Mesendoderm (in vitro differentiated cells): ENCODE data around the gene DDX42.

Source experiments
- DNase-seq: peaks from one replicate; pipeline ENCODE4 v3.0.0; 2013
- H2AK5ac ChIP-seq: 2 replicates; pipeline ENCODE4 v1.6.1; 2013; ENCODE audit warnings: low read length, inconsistent platforms
- H2BK120ac ChIP-seq: 2 replicates; pipeline ENCODE4 v1.6.1; 2013; ENCODE audit warnings: low read depth, mild to moderate bottlenecking, low read length, moderate library complexity, mixed read lengths
- H2BK15ac ChIP-seq: replicated peaks from 2 replicates; pipeline ENCODE4 v1.6.1; 2013; ENCODE audit warnings: low read depth, mild to moderate bottlenecking, moderate library complexity
- H2BK5ac ChIP-seq: 2 replicates; pipeline ENCODE4 v1.6.1; 2013; ENCODE audit warnings: low read length, inconsistent platforms
- H3K18ac ChIP-seq: 2 replicates; pipeline ENCODE4 v1.6.1; 2013; ENCODE audit warnings: mild to moderate bottlenecking, low read length, mixed read lengths
- H3K23ac ChIP-seq: one replicate; pipeline ENCODE4 v1.6.1; 2013; ENCODE audit warnings: low read length
- H3K27ac ChIP-seq: 2 replicates; pipeline ENCODE4 v1.5.1; 2013; ENCODE audit warnings: low read depth, mild to moderate bottlenecking, inconsistent platforms, low read length, moderate library complexity
- H3K27me3 ChIP-seq: 2 replicates; pipeline ENCODE4 v1.6.1; 2013; ENCODE audit warnings: low read length, control low read depth, mild to moderate bottlenecking, inconsistent platforms; ENCODE audit not compliant: insufficient read depth, poor library complexity
- H3K36me3 ChIP-seq: 2 replicates; pipeline ENCODE4 v1.6.1; 2013; ENCODE audit warnings: low read length, inconsistent platforms; ENCODE audit not compliant: control insufficient read depth, insufficient read depth
- H3K4ac ChIP-seq: one replicate; pipeline ENCODE4 v1.6.1; 2013; ENCODE audit warnings: low read depth, mild to moderate bottlenecking, low read length, moderate library complexity
- H3K4me1 ChIP-seq: 2 replicates; pipeline ENCODE4 v1.6.1; 2013; ENCODE audit warnings: low read depth, low read length, inconsistent platforms; ENCODE audit not compliant: control insufficient read depth
- H3K4me2 ChIP-seq: 2 replicates; pipeline ENCODE4 v1.6.1; 2013; ENCODE audit warnings: low read length
- H3K4me3 ChIP-seq: 2 replicates; pipeline ENCODE4 v1.5.1; 2013; ENCODE audit warnings: mild to moderate bottlenecking, low read length
- H3K56ac ChIP-seq: one replicate; pipeline ENCODE4 v1.6.1; 2013; ENCODE audit warnings: low read length
- H3K79me1 ChIP-seq: 2 replicates; pipeline ENCODE4 v1.6.1; 2013; ENCODE audit warnings: low read length, inconsistent platforms
- H3K79me2 ChIP-seq: 2 replicates; pipeline ENCODE4 v1.6.1; 2013; ENCODE audit warnings: mild to moderate bottlenecking, low read length; ENCODE audit not compliant: control insufficient read depth, insufficient read depth
- H3K9ac ChIP-seq: 2 replicates; pipeline ENCODE4 v1.6.1; 2013; ENCODE audit warnings: low read length, inconsistent platforms
- H4K5ac ChIP-seq: one replicate; pipeline ENCODE4 v1.6.1; 2013; ENCODE audit warnings: low read length
- H4K8ac ChIP-seq: one replicate; pipeline ENCODE4 v1.6.1; 2013; ENCODE audit warnings: low read depth, mild to moderate bottlenecking, control low read depth, low read length, moderate library complexity
- whole genome bisulfite sequencing: extraction: QIAGEN DNeasy Blood & Tissue Kit; methylation state at CpG from one replicate; pipeline ENCODE4 v1.1.7; 2013; ENCODE audit warnings: low lambda C conversion rate, missing lambda C conversion rate; ENCODE audit not compliant: insufficient coverage; ENCODE audit errors: extremely low coverage; 5-methylcytosine and 5-hydroxymethylcytosine counted together

The DDX42 gene

DNA sequence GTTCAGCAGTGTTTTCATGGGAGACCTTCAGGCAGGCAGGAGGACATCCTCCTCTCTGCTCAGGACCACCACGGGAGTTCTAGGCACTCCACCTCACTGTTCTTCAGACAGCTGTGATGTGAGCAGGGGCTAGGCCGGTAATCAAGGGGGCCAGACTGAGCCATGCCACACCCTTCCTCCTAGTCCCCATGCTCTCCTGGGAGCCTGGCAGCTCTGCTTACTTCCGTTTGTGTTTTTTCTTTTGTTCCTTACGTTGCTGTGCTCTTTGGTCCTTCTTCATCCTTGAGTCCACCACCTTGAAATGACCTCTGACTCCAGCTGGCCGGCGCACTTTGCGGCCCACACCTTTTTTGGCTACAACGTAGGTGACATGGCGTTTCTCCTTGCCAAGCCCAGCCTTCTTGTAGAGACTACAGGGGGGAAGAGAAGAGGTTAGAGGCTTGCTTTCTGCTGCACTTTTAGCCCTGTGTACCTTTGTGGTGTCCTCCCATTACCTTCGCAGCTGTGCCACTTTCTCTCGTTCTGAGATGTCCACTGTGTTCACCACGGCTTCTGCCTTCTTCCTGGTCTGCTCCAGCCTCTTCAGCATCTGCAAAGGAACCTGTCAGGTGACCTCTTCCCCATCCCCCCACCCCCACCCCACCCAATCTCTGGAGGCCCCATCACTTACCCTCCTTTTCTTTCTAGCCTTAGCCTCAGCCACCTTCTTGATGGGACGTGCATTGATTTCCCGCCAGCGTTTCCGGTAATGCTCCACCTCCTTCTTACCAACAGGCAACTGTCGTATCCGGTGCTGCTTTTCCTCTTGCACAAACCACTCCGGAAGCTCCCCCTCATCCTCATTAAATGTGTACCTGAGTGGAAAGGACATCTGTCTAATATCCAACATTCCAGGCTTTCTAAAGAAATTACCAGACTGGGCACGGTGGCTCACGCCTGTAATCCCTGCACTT lies 45.9 kb downstream of the DDX42 start:
- Histone ChIP-seq H3K4me1 (no peaks in the 10 kb centered on the region), H2BK5ac (no peak overlapping the region), H2BK120ac (no peak overlapping the region), H3K79me1 (peaks cover 5% of the 10 kb centered on the region), H3K56ac (no peak overlapping the region), H4K5ac (no peak overlapping the region), H4K8ac (no peak overlapping the region), H3K18ac (no peak overlapping the region), H3K23ac (no peak overlapping the region), H3K27me3 (no peaks in the 10 kb centered on the region), H2AK5ac (no peak overlapping the region), H3K4me2 (no peak overlapping the region), H3K79me2 (no peaks in the 10 kb centered on the region), H3K4ac (no peak overlapping the region), H3K9ac (no peak overlapping the region), H2BK15ac (no peak overlapping the region), H3K36me3 (peaks cover 47% of the 10 kb centered on the region), H3K27ac (no peak overlapping the region), H3K4me3 (no peak overlapping the region)
- DNase-seq = no peak
- WGBS = no CpG with 5 or more reads among the region's 21 CpGs

DNA sequence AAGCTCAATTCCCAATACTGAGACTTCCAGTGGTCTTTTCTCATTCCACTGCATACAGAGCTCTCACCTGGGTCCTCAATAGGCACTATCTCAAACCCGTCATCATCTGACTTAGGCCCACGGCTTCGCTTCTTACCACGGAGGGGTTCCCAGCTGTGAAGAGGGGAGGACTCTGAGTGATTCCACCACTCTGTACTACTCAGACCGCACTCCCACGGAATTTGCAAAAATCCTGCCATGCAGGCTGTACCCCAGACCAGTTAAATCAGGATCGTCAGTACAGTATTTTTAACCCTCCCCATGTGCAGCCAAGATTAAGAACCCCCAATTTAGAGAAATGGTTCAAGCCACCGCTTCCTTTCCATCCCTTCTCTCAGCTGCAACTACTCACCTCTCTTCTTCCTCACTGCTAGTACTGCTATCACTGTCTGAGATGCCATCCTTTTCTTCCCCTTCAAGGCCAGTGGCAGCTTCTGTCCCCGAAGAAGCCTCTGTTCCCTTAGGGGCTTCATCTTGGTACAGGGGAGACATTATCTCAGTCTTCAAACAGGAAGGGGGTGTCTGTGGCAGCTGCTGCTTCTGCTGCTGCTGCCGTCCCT lies 47.1 kb downstream of the DDX42 start:
- peaks cover 12% of the 10 kb centered on the region for H3K79me1 ChIP-seq
- H4K8ac ChIP-seq = no peak overlapping the region
- no peak overlapping the region for H2BK5ac ChIP-seq
- peaks cover 10% of the 10 kb centered on the region for H3K79me2 ChIP-seq
- no peak overlapping the region for H3K4me3 ChIP-seq
- H4K5ac ChIP-seq = no peak overlapping the region
- no peak overlapping the region for H3K23ac ChIP-seq
- no peak overlapping the region for H2BK120ac ChIP-seq
- H3K56ac ChIP-seq = no peak overlapping the region
- no peak overlapping the region for H3K4ac ChIP-seq
- H3K4me1 ChIP-seq = no peaks in the 10 kb centered on the region
- no CpG with 5 or more reads among the region's 10 CpGs for WGBS
- no peak overlapping the region for H2BK15ac ChIP-seq
- no peak for DNase-seq
- H3K27ac ChIP-seq = no peak overlapping the region
- H3K9ac ChIP-seq = no peak overlapping the region
- no peak overlapping the region for H2AK5ac ChIP-seq
- no peak overlapping the region for H3K18ac ChIP-seq
- no peak overlapping the region for H3K4me2 ChIP-seq
- peaks cover 43% of the 10 kb centered on the region for H3K36me3 ChIP-seq
- no peaks in the 10 kb centered on the region for H3K27me3 ChIP-seq

DNA sequence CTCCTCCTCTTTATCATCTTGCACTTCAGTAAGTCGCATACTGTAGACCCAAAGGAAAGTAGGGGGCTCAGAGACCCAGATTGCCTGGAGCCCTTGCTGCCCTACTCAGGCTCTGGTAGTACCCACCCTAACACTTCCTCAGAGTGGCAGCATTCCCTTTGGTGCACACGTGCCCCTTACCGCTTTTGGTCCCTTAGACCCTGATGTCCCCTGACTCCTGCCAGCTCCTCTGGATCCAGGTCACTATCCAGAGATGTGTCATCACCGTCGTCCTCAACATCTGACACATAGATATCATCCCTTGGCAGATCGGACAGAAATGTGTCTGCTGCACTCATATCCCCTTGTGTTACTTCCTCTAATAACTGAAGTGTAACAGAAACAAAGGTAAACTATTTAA lies 47.8 kb downstream of the DDX42 start:
- no peak overlapping the region for H3K18ac ChIP-seq
- no peak overlapping the region for H3K23ac ChIP-seq
- H2BK5ac ChIP-seq = no peak overlapping the region
- H3K4me3 ChIP-seq = no peak overlapping the region
- no peak overlapping the region for H3K4me2 ChIP-seq
- no peak overlapping the region for H3K9ac ChIP-seq
- H2BK15ac ChIP-seq = no peak overlapping the region
- no CpG with 5 or more reads among the region's 6 CpGs for WGBS
- no peak overlapping the region for H2BK120ac ChIP-seq
- peaks cover 42% of the 10 kb centered on the region for H3K36me3 ChIP-seq
- no peak overlapping the region for H4K8ac ChIP-seq
- H2AK5ac ChIP-seq = no peak overlapping the region
- H3K79me1 ChIP-seq = peaks cover 12% of the 10 kb centered on the region
- no peak for DNase-seq
- H3K27ac ChIP-seq = no peak overlapping the region
- no peak overlapping the region for H3K56ac ChIP-seq
- no peak overlapping the region for H3K4ac ChIP-seq
- H3K79me2 ChIP-seq = peaks cover 15% of the 10 kb centered on the region
- H3K27me3 ChIP-seq = no peaks in the 10 kb centered on the region
- H4K5ac ChIP-seq = no peak overlapping the region
- H3K4me1 ChIP-seq = no peaks in the 10 kb centered on the region

DNA sequence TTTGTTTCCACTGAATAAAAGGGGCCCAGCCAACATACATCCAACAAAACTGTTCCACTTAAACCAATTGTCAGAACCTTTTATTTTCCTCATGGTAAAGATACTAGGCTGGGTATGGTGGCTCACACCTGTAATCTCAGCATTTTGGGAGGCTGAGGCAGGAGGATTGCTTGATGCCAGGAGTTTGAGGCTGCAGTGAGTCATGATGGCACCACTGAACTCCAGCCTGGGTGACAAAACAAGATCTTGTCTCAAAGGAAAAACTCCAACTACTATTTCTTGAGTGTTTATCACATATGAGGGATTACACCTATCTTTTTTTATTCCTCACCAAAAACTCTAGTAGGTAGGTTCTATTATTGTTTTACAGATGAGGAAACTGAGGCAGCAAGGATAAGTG lies 48.6 kb downstream of the DDX42 start:
- H3K79me1 ChIP-seq = peaks cover 11% of the 10 kb centered on the region
- no peaks in the 10 kb centered on the region for H3K27me3 ChIP-seq
- peaks cover 36% of the 10 kb centered on the region for H3K36me3 ChIP-seq
- no peak overlapping the region for H3K27ac ChIP-seq
- H2BK120ac ChIP-seq = no peak overlapping the region
- no peaks in the 10 kb centered on the region for H3K4me1 ChIP-seq
- H4K5ac ChIP-seq = no peak overlapping the region
- peaks cover 16% of the 10 kb centered on the region for H3K79me2 ChIP-seq
- H3K4me2 ChIP-seq = no peak overlapping the region
- no peak overlapping the region for H4K8ac ChIP-seq
- no peak overlapping the region for H2BK15ac ChIP-seq
- H3K18ac ChIP-seq = no peak overlapping the region
- H3K23ac ChIP-seq = no peak overlapping the region
- H3K56ac ChIP-seq = no peak overlapping the region
- no peak for DNase-seq
- H2BK5ac ChIP-seq = no peak overlapping the region
- H2AK5ac ChIP-seq = no peak overlapping the region
- no peak overlapping the region for H3K4me3 ChIP-seq
- no peak overlapping the region for H3K9ac ChIP-seq
- H3K4ac ChIP-seq = no peak overlapping the region

DNA sequence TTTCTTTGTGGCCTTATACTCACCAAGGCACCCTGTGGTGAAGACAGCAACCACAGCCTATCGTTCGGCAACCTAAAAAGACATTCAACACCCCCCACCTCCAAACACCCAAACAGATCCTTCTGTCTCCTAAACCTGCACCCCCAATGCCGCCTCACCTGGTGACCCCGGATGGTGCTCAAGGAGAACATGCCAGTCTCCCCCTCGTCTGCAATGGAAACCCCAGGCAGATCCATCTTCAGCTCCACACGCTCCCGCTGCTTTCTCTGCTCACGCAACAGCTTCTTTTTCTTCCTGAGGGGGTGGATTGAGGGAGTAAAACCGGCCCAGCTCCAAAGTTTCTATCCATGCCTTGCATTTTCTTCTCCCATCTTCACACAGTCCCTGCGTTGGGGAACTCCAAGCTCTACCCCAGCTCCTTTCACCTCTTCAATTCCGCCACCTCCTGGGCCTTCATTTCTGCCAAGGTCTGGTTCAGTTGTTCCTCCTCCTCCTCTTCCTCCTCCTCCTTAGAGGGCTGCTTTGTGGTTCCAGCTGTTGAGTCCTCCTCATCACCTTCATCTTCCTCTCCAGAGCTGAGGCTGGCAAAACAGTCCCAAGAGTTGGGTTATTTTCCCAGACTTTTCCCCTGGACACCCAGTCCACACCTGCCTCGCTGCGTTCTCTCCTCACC lies 49.8 kb downstream of the DDX42 start:
- H3K18ac ChIP-seq = no peak overlapping the region
- H3K36me3 ChIP-seq = peaks cover 28% of the 10 kb centered on the region
- no peak overlapping the region for H2AK5ac ChIP-seq
- H3K9ac ChIP-seq = no peak overlapping the region
- peaks cover 29% of the 10 kb centered on the region for H3K79me2 ChIP-seq
- H3K4ac ChIP-seq = no peak overlapping the region
- H3K27ac ChIP-seq = no peak overlapping the region
- H3K4me2 ChIP-seq = no peak overlapping the region
- no peaks in the 10 kb centered on the region for H3K4me1 ChIP-seq
- no peak overlapping the region for H2BK15ac ChIP-seq
- H3K79me1 ChIP-seq = peaks cover 17% of the 10 kb centered on the region
- DNase-seq = no peak
- no peak overlapping the region for H4K8ac ChIP-seq
- no peak overlapping the region for H2BK120ac ChIP-seq
- no peak overlapping the region for H3K56ac ChIP-seq
- no peak overlapping the region for H4K5ac ChIP-seq
- H2BK5ac ChIP-seq = no peak overlapping the region
- H3K27me3 ChIP-seq = no peaks in the 10 kb centered on the region
- no peak overlapping the region for H3K4me3 ChIP-seq
- no peak overlapping the region for H3K23ac ChIP-seq
- no CpG with 5 or more reads among the region's 13 CpGs for whole genome bisulfite sequencing
